HepG2 (cell line): Measurements from ENCODE around the gene RCAN2. TPM values are rescaled to one million over a fixed set of nuclear protein-coding genes. Genes with fewer than 3 reads are reported as not detected.

Source experiments
- KAT7 ChIP-seq: IDR thresholded peaks from 2 replicates; pipeline ENCODE4 v1.6.1; 2018; ENCODE audit warnings: borderline replicate concordance, missing compliant biosample characterization
- KAT8 ChIP-seq: IDR thresholded peaks from 2 replicates; pipeline ENCODE4 v1.6.1; 2016; ENCODE audit warnings: missing genetic modification reagents, missing compliant biosample characterization
- PAX8 ChIP-seq: sonication (generic); formaldehyde crosslinking; IDR thresholded peaks from 2 replicates; pipeline ENCODE4 v1.8.0; 2022; ENCODE audit warnings: mild to moderate bottlenecking, missing genetic modification reagents, borderline replicate concordance
- THAP8 ChIP-seq: sonication (generic); formaldehyde crosslinking; IDR thresholded peaks from 2 replicates; pipeline ENCODE4 v1.5.1; 2020; ENCODE audit warnings: missing genetic modification reagents, mild to moderate bottlenecking, borderline replicate concordance
- ZFP90 ChIP-seq: sonication (generic); formaldehyde crosslinking; IDR thresholded peaks from 2 replicates; pipeline ENCODE4 v1.8.0; 2022; ENCODE audit warnings: missing genetic modification reagents, mild to moderate bottlenecking, inconsistent platforms, borderline replicate concordance
- ZNF577 ChIP-seq: sonication (generic); formaldehyde crosslinking; IDR thresholded peaks from 2 replicates; pipeline ENCODE4 v1.4.0; 2020; ENCODE audit warnings: mild to moderate bottlenecking, low read depth, missing genetic modification reagents, borderline replicate concordance
- ZNF616 ChIP-seq: sonication (generic); formaldehyde crosslinking; IDR thresholded peaks from 2 replicates; pipeline ENCODE4 v1.5.0; 2020; ENCODE audit warnings: low read depth, mild to moderate bottlenecking, missing genetic modification reagents
- polyA plus RNA-seq, 8 experiments: library from polyadenylated mRNA; depleted of rRNA in 3 of 8; stranded (reverse) in 7 of 8; unstranded in 1 of 8; fragments of >200 nt; fragmentation: Illumina TruSeq in 4 of 8; extraction: Trizol in 4 of 8; gene quantifications; 2 replicates each; pipeline versions ENCODE4 v1.2.1 to v1.2.3, GENCODE V29; 2011 to 2016; ENCODE audit warnings: low read depth in 4 of 8, missing spikeins in 1 of 8, mixed read lengths in 1 of 8; ENCODE audit not compliant: insufficient read depth in 1 of 8
- total RNA-seq, 5 experiments: library from RNA; depleted of rRNA; stranded (reverse); fragments of >200 nt; fragmentation: Illumina TruSeq; extraction: Trizol; gene quantifications; 2 replicates each; pipeline ENCODE4 v1.2.3, GENCODE V29; 2016; ENCODE audit warnings: low read depth in 1 of 5
- TF ChIP-seq, protein P1 (sequence below): IDR thresholded peaks from 2 replicates; pipeline ENCODE4 v1.4.0; 2020; ENCODE audit warnings: mild to moderate bottlenecking, missing genetic modification reagents
- TF ChIP-seq, protein P2 (sequence below): sonication (generic); formaldehyde crosslinking; IDR thresholded peaks from one replicate; pipeline ENCODE4 v1.5.1; 2020; ENCODE audit warnings: mild to moderate bottlenecking, missing genetic modification reagents; ENCODE audit errors: not compliant biosample characterization
- TF ChIP-seq, protein P3 (sequence below): sonication (generic); formaldehyde crosslinking; IDR thresholded peaks from 2 replicates; pipeline ENCODE4 v1.5.0; 2020; ENCODE audit warnings: missing genetic modification reagents

The RCAN2 gene
- total and polyA plus RNA-seq, 2 of the 13 experiments (the other 11 are each of a cell fraction or from before 2014, with no cell fraction given), result not detected

- TF ChIP-seq, protein P1, sequence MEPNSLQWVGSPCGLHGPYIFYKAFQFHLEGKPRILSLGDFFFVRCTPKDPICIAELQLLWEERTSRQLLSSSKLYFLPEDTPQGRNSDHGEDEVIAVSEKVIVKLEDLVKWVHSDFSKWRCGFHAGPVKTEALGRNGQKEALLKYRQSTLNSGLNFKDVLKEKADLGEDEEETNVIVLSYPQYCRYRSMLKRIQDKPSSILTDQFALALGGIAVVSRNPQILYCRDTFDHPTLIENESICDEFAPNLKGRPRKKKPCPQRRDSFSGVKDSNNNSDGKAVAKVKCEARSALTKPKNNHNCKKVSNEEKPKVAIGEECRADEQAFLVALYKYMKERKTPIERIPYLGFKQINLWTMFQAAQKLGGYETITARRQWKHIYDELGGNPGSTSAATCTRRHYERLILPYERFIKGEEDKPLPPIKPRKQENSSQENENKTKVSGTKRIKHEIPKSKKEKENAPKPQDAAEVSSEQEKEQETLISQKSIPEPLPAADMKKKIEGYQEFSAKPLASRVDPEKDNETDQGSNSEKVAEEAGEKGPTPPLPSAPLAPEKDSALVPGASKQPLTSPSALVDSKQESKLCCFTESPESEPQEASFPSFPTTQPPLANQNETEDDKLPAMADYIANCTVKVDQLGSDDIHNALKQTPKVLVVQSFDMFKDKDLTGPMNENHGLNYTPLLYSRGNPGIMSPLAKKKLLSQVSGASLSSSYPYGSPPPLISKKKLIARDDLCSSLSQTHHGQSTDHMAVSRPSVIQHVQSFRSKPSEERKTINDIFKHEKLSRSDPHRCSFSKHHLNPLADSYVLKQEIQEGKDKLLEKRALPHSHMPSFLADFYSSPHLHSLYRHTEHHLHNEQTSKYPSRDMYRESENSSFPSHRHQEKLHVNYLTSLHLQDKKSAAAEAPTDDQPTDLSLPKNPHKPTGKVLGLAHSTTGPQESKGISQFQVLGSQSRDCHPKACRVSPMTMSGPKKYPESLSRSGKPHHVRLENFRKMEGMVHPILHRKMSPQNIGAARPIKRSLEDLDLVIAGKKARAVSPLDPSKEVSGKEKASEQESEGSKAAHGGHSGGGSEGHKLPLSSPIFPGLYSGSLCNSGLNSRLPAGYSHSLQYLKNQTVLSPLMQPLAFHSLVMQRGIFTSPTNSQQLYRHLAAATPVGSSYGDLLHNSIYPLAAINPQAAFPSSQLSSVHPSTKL (CRISPR knock-in tag), result peak; percentile 80
- TF ChIP-seq ZNF577 (no peak), PAX8 (CRISPR knock-in tag) (no peak), KAT8 (CRISPR knock-in tag) (no peak), ZFP90 (no peak), THAP8 (no peak), ZNF616 (CRISPR knock-in tag) (no peak), KAT7 (CRISPR knock-in tag) (no peak)
- TF ChIP-seq, protein P2, sequence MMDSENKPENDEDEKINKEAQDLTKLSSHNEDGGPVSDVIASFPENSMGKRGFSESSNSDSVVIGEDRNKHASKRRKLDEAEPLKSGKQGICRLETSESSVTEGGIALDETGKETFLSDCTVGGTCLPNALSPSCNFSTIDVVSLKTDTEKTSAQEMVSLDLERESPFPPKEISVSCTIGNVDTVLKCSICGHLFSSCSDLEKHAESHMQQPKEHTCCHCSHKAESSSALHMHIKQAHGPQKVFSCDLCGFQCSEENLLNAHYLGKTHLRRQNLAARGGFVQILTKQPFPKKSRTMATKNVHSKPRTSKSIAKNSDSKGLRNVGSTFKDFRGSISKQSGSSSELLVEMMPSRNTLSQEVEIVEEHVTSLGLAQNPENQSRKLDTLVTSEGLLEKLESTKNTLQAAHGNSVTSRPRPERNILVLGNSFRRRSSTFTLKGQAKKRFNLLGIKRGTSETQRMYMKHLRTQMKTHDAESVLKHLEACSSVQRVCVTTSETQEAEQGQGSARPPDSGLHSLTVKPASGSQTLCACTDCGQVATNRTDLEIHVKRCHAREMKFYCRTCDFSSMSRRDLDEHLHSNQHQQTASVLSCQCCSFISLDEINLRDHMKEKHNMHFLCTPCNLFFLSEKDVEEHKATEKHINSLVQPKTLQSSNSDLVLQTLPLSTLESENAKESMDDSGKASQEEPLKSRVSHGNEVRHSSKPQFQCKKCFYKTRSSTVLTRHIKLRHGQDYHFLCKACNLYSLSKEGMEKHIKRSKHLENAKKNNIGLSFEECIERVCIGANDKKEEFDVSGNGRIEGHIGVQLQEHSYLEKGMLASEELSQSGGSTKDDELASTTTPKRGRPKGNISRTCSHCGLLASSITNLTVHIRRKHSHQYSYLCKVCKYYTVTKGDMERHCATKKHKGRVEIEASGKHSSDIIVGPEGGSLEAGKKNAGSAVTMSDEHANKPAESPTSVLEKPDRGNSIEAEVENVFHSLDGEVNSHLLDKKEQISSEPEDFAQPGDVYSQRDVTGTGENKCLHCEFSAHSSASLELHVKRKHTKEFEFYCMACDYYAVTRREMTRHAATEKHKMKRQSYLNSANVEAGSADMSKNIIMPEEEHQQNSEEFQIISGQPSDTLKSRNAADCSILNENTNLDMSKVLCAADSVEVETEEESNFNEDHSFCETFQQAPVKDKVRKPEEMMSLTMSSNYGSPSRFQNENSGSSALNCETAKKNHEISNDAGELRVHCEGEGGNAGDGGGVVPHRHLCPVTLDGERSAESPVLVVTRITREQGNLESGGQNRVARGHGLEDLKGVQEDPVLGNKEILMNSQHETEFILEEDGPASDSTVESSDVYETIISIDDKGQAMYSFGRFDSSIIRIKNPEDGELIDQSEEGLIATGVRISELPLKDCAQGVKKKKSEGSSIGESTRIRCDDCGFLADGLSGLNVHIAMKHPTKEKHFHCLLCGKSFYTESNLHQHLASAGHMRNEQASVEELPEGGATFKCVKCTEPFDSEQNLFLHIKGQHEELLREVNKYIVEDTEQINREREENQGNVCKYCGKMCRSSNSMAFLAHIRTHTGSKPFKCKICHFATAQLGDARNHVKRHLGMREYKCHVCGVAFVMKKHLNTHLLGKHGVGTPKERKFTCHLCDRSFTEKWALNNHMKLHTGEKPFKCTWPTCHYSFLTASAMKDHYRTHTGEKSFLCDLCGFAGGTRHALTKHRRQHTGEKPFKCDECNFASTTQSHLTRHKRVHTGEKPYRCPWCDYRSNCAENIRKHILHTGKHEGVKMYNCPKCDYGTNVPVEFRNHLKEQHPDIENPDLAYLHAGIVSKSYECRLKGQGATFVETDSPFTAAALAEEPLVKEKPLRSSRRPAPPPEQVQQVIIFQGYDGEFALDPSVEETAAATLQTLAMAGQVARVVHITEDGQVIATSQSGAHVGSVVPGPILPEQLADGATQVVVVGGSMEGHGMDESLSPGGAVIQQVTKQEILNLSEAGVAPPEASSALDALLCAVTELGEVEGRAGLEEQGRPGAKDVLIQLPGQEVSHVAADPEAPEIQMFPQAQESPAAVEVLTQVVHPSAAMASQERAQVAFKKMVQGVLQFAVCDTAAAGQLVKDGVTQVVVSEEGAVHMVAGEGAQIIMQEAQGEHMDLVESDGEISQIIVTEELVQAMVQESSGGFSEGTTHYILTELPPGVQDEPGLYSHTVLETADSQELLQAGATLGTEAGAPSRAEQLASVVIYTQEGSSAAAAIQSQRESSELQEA (CRISPR knock-in tag), result no peak
- TF ChIP-seq, protein P3, sequence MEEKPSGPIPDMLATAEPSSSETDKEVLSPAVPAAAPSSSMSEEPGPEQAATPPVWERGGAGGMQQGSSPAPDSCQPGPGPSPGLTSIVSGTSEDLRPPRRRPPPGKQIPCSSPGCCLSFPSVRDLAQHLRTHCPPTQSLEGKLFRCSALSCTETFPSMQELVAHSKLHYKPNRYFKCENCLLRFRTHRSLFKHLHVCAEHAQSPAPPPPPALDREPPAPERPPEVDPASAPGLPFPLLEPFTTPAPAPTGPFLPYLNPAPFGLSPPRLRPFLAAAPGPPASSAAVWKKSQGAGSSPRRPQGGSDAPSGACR, result no peak
These were observed 110.2 kb downstream of the RCAN2 start (continued) for GRCh38 chr6:46381057-46381456.
